ENCODE results near the gene TP53TG5.

The TP53TG5 gene

DNA sequence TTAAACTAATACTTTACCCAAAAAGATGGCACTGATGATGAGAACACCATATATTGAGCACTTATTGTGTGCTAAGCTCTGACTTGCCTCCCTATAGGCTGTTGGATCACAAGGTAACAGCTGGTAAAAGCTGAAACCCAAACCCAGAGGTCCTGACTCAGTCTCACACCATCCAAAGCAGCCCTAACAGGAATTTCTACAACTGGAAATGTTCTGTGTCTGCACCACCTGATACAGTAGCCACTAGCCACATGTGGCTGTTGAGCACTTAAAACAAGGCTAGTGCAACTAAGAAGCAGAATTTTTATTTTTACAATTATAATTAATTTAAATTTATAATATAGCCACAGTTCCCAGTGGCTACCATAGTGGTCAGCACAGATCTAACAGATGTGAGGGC, 54.4 kb downstream of the TP53TG5 start:
- no peak for DNase-seq (ENCODE audit: low read depth)

DNA sequence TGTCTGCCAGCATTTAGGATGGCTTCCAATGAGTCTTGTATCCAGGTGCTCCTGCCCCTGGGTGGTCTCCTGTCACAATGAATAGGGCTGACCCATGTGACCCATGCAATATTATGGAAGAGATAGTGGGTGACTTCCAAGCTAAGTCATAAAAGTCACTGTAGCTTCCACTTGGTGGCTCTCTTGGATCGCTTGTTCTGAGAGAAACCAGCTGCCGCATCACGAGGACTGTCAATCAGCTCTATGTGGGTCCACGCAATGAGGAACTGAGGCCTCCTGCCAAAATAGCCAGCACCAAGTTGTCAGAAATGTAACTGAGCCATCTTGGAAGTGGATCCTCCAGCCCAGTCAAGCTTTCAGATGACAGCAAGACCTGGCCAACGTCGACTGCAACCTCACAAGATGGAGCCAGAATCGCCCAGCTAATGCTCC, 55.2 kb downstream of the TP53TG5 start:
- DNase-seq (ENCODE audit: low read depth) = no peak

All from GM04504 (cell line).